HepG2 (cell line): Measurements from ENCODE around the gene RAI14. TPM values are rescaled to one million over a fixed set of nuclear protein-coding genes. Genes with fewer than 3 reads are reported as not detected.

Experiments
- BCL6 ChIP-seq: IDR thresholded peaks from 2 replicates; pipeline ENCODE4 v1.6.1; 2016; ENCODE audit warnings: missing genetic modification reagents, missing compliant biosample characterization
- CEBPB ChIP-seq: IDR thresholded peaks from 2 replicates; pipeline ENCODE4 v1.6.1; 2011; ENCODE audit warnings: low read depth, low read length, improper control_type of control experiment, borderline replicate concordance
- KDM1A ChIP-seq: IDR thresholded peaks from 2 replicates; pipeline ENCODE4 v1.6.1; 2016; ENCODE audit warnings: missing compliant biosample characterization
- NONO ChIP-seq, 2 experiments: fragments of 450-650 bp in 1 of 2; sonication (generic) in 1 of 2; formaldehyde crosslinking in 1 of 2; IDR thresholded peaks in 1 of 2; conservative IDR thresholded peaks in 1 of 2; 2 replicates each; pipeline versions ENCODE4 v1.6.1 to v1.8.0; 2017 to 2022; ENCODE audit warnings: mild to moderate bottlenecking in 1 of 2, missing genetic modification reagents in 1 of 2, moderate library complexity in 1 of 2
- PLRG1 ChIP-seq: fragments of 450-650 bp; conservative IDR thresholded peaks from 2 replicates; pipeline ENCODE4 v1.6.1; 2016
- TP53 ChIP-seq: sonication (generic); formaldehyde crosslinking; conservative IDR thresholded peaks from 2 replicates; pipeline ENCODE4 v1.4.0; 2020; ENCODE audit warnings: missing genetic modification reagents
- U2AF1 ChIP-seq: fragments of 200-400 bp; formaldehyde crosslinking; optimal IDR thresholded peaks from 2 replicates; pipeline ENCODE3; 2017; ENCODE audit warnings: mild to moderate bottlenecking, low read depth, low read length
- ZC3H13 ChIP-seq: sonication (generic); formaldehyde crosslinking; IDR thresholded peaks from 2 replicates; pipeline ENCODE4 v1.8.1; 2023; ENCODE audit warnings: mild to moderate bottlenecking, missing genetic modification reagents, moderate library complexity
- ZNF160 ChIP-seq: sonication (generic); formaldehyde crosslinking; IDR thresholded peaks from 2 replicates; pipeline ENCODE4 v1.8.0; 2022; ENCODE audit warnings: mild to moderate bottlenecking, inconsistent platforms, missing genetic modification reagents
- ZNF296 ChIP-seq: sonication (generic); formaldehyde crosslinking; conservative IDR thresholded peaks from 2 replicates; pipeline ENCODE4 v1.5.0; 2020; ENCODE audit warnings: mild to moderate bottlenecking, missing genetic modification reagents
- polyA plus RNA-seq, 8 experiments: library from polyadenylated mRNA; depleted of rRNA in 3 of 8; stranded (reverse) in 7 of 8; unstranded in 1 of 8; fragments of >200 nt; fragmentation: Illumina TruSeq in 4 of 8; extraction: Trizol in 4 of 8; gene quantifications; 2 replicates each; pipeline versions ENCODE4 v1.2.1 to v1.2.3, GENCODE V29; 2011 to 2016; ENCODE audit warnings: low read depth in 4 of 8, missing spikeins in 1 of 8, mixed read lengths in 1 of 8; ENCODE audit not compliant: insufficient read depth in 1 of 8
- total RNA-seq, 5 experiments: library from RNA; depleted of rRNA; stranded (reverse); fragments of >200 nt; fragmentation: Illumina TruSeq; extraction: Trizol; gene quantifications; 2 replicates each; pipeline ENCODE4 v1.2.3, GENCODE V29; 2016; ENCODE audit warnings: low read depth in 1 of 5
- TF ChIP-seq, protein P1 (sequence below): sonication (generic); formaldehyde crosslinking; IDR thresholded peaks from 2 replicates; pipeline ENCODE4 v1.4.0; 2020; ENCODE audit warnings: low read depth, missing genetic modification reagents
- TF ChIP-seq, protein P2 (sequence below): sonication (generic); formaldehyde crosslinking; IDR thresholded peaks from 2 replicates; pipeline ENCODE4 v1.5.0; 2020; ENCODE audit warnings: mild to moderate bottlenecking, low read depth, missing genetic modification reagents, borderline replicate concordance
- TF ChIP-seq, protein P3 (sequence below): sonication (generic); formaldehyde crosslinking; IDR thresholded peaks from 2 replicates; pipeline ENCODE4 v1.4.0; 2020; ENCODE audit warnings: missing genetic modification reagents
- TF ChIP-seq, protein P4 (sequence below): sonication (generic); formaldehyde crosslinking; conservative IDR thresholded peaks from 2 replicates; pipeline ENCODE4 v1.8.0; 2022; ENCODE audit warnings: mild to moderate bottlenecking, moderate library complexity, missing genetic modification reagents
- TF ChIP-seq, protein P5 (sequence below): sonication (generic); formaldehyde crosslinking; conservative IDR thresholded peaks from 2 replicates; pipeline ENCODE4 v1.4.0; 2020; ENCODE audit warnings: mild to moderate bottlenecking, missing genetic modification reagents, moderate library complexity

The RAI14 gene
- total and polyA plus RNA-seq, 2 of the 13 experiments (the other 11 are each of a cell fraction or from before 2014, with no cell fraction given) = 12.6 to 18.2 TPM

DNA sequence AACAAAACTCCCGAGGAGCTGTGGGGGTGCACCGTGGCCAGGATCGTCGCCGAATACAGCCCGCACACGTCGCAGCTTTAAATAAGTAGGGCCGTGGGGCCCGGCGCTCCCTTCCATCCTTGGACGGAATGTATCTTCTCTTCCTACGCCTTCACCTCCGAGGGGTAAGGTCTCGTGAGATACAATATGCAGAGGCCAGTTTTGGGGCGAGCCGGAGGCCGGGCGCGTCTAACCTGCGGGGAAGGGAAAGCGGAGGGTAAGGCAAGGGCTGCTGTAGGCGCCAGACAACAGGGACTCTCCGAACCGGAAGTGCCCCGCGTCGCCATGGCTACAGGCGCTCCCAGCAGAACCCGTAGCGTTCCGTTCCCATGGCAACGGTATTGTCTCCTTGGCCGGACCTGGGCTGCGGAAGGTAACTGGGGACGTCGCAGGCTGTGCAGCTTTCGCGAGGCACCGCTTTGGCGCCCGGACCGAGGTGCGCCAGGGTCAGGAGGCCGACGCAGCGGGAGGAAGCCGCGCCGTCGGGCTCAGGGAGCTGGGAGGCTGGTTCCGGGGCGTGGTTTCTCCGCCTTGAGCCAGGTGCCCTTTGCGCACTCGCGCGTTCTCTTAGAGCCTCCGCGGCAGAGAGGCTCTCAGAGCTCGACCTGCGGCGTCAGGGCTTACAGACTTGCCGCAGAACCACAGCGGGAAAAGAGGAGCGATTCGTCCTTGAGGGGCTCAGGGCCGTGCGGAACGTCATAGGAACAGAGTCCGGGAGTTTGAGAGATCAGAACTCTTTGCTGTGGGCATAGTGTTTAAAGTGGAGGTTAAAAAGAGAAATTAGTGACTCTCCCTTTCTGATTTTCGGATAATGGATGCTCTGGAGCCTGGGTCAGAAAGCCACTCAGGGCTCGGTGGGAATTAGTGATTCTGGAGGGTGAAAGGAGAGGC lies 182.9 kb downstream of the RAI14 start, which contains the start of gene TTC23L (continued):
- TF ChIP-seq, protein P1, sequence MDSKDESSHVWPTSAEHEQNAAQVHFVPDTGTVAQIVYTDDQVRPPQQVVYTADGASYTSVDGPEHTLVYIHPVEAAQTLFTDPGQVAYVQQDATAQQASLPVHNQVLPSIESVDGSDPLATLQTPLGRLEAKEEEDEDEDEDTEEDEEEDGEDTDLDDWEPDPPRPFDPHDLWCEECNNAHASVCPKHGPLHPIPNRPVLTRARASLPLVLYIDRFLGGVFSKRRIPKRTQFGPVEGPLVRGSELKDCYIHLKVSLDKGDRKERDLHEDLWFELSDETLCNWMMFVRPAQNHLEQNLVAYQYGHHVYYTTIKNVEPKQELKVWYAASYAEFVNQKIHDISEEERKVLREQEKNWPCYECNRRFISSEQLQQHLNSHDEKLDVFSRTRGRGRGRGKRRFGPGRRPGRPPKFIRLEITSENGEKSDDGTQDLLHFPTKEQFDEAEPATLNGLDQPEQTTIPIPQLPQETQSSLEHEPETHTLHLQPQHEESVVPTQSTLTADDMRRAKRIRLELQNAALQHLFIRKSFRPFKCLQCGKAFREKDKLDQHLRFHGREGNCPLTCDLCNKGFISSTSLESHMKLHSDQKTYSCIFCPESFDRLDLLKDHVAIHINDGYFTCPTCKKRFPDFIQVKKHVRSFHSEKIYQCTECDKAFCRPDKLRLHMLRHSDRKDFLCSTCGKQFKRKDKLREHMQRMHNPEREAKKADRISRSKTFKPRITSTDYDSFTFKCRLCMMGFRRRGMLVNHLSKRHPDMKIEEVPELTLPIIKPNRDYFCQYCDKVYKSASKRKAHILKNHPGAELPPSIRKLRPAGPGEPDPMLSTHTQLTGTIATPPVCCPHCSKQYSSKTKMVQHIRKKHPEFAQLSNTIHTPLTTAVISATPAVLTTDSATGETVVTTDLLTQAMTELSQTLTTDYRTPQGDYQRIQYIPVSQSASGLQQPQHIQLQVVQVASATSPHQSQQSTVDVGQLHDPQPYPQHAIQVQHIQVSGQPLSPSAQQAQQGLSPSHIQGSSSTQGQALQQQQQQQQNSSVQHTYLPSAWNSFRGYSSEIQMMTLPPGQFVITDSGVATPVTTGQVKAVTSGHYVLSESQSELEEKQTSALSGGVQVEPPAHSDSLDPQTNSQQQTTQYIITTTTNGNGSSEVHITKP = no peak
- TF ChIP-seq TP53 (no peak), ZC3H13 (CRISPR knock-in tag) (peak; percentile 78; the same call in 1 of the 2 replicates), U2AF1 (no peak), CEBPB (no peak), NONO (IDR thresholded peaks at IDR 0.05) (no peak), NONO (CRISPR knock-in tag; conservative IDR thresholded peaks at IDR 0.05) (peak; percentile 93), BCL6 (CRISPR knock-in tag) (peak; percentile 71), ZNF160 (CRISPR knock-in tag) (peak; percentile 89; the same call in 1 of the 2 replicates), KDM1A (CRISPR knock-in tag) (0 out of 2 replicates have a peak, but pooled peaks have one; percentile 38), PLRG1 (no peak), ZNF296 (CRISPR knock-in tag) (no peak)
- TF ChIP-seq, protein P2, sequence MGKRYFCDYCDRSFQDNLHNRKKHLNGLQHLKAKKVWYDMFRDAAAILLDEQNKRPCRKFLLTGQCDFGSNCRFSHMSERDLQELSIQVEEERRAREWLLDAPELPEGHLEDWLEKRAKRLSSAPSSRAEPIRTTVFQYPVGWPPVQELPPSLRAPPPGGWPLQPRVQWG = no peak
- TF ChIP-seq, protein P3, sequence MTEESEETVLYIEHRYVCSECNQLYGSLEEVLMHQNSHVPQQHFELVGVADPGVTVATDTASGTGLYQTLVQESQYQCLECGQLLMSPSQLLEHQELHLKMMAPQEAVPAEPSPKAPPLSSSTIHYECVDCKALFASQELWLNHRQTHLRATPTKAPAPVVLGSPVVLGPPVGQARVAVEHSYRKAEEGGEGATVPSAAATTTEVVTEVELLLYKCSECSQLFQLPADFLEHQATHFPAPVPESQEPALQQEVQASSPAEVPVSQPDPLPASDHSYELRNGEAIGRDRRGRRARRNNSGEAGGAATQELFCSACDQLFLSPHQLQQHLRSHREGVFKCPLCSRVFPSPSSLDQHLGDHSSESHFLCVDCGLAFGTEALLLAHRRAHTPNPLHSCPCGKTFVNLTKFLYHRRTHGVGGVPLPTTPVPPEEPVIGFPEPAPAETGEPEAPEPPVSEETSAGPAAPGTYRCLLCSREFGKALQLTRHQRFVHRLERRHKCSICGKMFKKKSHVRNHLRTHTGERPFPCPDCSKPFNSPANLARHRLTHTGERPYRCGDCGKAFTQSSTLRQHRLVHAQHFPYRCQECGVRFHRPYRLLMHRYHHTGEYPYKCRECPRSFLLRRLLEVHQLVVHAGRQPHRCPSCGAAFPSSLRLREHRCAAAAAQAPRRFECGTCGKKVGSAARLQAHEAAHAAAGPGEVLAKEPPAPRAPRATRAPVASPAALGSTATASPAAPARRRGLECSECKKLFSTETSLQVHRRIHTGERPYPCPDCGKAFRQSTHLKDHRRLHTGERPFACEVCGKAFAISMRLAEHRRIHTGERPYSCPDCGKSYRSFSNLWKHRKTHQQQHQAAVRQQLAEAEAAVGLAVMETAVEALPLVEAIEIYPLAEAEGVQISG (CRISPR knock-in tag) = peak; percentile 95
- TF ChIP-seq, protein P4, sequence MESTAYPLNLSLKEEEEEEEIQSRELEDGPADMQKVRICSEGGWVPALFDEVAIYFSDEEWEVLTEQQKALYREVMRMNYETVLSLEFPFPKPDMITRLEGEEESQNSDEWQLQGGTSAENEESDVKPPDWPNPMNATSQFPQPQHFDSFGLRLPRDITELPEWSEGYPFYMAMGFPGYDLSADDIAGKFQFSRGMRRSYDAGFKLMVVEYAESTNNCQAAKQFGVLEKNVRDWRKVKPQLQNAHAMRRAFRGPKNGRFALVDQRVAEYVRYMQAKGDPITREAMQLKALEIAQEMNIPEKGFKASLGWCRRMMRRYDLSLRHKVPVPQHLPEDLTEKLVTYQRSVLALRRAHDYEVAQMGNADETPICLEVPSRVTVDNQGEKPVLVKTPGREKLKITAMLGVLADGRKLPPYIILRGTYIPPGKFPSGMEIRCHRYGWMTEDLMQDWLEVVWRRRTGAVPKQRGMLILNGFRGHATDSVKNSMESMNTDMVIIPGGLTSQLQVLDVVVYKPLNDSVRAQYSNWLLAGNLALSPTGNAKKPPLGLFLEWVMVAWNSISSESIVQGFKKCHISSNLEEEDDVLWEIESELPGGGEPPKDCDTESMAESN = no peak
- TF ChIP-seq, protein P5, sequence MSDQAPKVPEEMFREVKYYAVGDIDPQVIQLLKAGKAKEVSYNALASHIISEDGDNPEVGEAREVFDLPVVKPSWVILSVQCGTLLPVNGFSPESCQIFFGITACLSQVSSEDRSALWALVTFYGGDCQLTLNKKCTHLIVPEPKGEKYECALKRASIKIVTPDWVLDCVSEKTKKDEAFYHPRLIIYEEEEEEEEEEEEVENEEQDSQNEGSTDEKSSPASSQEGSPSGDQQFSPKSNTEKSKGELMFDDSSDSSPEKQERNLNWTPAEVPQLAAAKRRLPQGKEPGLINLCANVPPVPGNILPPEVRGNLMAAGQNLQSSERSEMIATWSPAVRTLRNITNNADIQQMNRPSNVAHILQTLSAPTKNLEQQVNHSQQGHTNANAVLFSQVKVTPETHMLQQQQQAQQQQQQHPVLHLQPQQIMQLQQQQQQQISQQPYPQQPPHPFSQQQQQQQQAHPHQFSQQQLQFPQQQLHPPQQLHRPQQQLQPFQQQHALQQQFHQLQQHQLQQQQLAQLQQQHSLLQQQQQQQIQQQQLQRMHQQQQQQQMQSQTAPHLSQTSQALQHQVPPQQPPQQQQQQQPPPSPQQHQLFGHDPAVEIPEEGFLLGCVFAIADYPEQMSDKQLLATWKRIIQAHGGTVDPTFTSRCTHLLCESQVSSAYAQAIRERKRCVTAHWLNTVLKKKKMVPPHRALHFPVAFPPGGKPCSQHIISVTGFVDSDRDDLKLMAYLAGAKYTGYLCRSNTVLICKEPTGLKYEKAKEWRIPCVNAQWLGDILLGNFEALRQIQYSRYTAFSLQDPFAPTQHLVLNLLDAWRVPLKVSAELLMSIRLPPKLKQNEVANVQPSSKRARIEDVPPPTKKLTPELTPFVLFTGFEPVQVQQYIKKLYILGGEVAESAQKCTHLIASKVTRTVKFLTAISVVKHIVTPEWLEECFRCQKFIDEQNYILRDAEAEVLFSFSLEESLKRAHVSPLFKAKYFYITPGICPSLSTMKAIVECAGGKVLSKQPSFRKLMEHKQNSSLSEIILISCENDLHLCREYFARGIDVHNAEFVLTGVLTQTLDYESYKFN (CRISPR knock-in tag) = peak; percentile 81
